Measurements from ENCODE around the gene TNNT2. TPM values are rescaled to one million over a fixed set of nuclear protein-coding genes. Genes with fewer than 3 reads are reported as not detected.

The TNNT2 gene
- total and polyA plus RNA-seq, 2 of the 4 experiments (the other 2 are of a cell fraction) = 0.18 to 1.2 TPM

DNA sequence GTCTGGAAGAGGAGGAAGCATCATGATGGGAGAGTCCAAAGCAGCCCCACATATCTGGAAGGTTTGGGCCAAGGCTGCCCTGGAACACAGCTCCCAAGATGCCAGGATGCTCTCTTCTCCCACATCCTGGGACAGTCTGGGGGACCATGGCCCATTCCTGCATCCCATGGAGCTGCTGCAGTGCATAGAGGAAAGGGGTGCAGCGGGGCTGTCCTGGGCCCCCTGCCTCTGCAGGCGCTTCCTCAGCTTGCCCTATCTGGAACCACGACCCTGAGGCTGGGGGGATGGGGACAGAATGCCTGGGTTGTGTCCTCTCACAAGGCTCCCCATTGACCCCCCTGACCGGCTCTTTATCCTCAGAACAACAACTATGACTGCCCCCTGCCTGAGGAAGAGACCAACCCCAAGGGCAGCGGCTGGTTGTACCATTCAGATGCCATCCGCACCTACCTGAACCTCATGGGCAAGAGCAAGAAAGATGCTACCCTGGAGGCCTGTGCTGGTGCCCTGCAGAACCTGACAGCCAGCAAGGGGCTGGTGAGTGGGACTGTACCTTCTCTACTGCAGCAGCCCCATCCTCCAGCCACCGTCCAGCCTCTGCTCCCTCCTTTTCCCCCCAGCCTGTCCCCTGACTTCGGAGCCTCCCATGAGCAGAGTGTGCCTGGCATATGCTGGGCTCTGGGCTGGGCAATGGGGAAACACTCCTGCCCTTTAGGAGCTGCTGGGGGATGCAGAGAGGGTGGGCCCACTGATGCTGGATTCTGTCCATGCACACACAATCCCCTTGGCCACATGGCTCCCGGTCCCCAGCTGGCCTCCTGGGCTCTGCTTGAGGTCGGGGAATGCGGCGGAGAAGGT, 54.6 kb downstream of the TNNT2 start (continued):
- TF ChIP-seq FOS (IDR thresholded peaks at IDR 0.05; ENCODE audit: low read depth, low read length) = no peak

GRCh38 chr1:201321826-201322390, 55.6 kb downstream of the TNNT2 start:
- dilution Hi-C loops (cut with HindIII; ENCODE audit: low sequenced_read_pairs, unreplicated experiment) = no loop called here
- Histone ChIP-seq H3K27ac (ENCODE audit: insufficient read depth, low read length) (no peak overlapping the region), H2BK20ac (ENCODE audit: low read depth, low read length) (no peak overlapping the region), H3K4me2 (ENCODE audit: low read depth, low read length) (no peak overlapping the region), H3K4me1 (ENCODE audit: control insufficient read depth, insufficient read depth, low read length) (no peaks in the 10 kb centered on the region), H3K9me1 (ENCODE audit: insufficient read depth, low read length) (no peaks in the 10 kb centered on the region; the same call in 1 of the 2 replicates), H3K36me3 (ENCODE audit: control insufficient read depth, insufficient read depth, low read length) (no peaks in the 10 kb centered on the region), H3K4me3 (ENCODE audit: insufficient read depth, low read depth, low read length) (no peak overlapping the region), H3K18ac (ENCODE audit: low read depth, low read length) (no peak overlapping the region), H2BK5ac (ENCODE audit: low read depth, low read length, poor library complexity, severe bottlenecking) (no peak overlapping the region), H4K8ac (ENCODE audit: low read depth in 2 of 2, low read length in 2 of 2) (no peak overlapping the region), H2BK120ac (ENCODE audit: low read depth, low read length) (no peak overlapping the region), H3K9me3 (ENCODE audit: control insufficient read depth, insufficient read depth, low read length) (no peaks in the 10 kb centered on the region; the same call in 1 of the 2 replicates), H3K14ac (replicated peaks; ENCODE audit: low read depth, low read length) (no peak overlapping the region), H3K4ac (ENCODE audit: low read depth, low read length) (no peak overlapping the region), H2BK15ac (ENCODE audit: low read depth, low read length) (no peak overlapping the region), H3K23ac (ENCODE audit: low read depth, low read length) (no peak overlapping the region), H3K27me3 (ENCODE audit: control insufficient read depth, insufficient read depth, low read length) (peaks cover 80% of the 10 kb centered on the region), H3K79me1 (ENCODE audit: low read depth in 1 of 2, low read length in 2 of 2) (no peaks in the 10 kb centered on the region), H4K91ac (ENCODE audit: insufficient read depth, low read depth, low read length) (no peak overlapping the region), H4K20me1 (ENCODE audit: insufficient read depth, low read length) (no peaks in the 10 kb centered on the region), H3K56ac (ENCODE audit: extremely low read depth, insufficient read depth, low read length) (no peak overlapping the region), H4K5ac (ENCODE audit: low read depth, low read length) (no peak overlapping the region), H3K9ac (ENCODE audit: low read depth, low read length) (no peak overlapping the region), H2AK9ac (replicated peaks; ENCODE audit: low read depth, low read length, poor library complexity) (no peak overlapping the region), H2AFZ (replicated peaks; ENCODE audit: low read length, poor library complexity) (no peak overlapping the region), H2AK5ac (ENCODE audit: low read depth, low read length) (no peak overlapping the region)
- TF ChIP-seq CHD1 (IDR thresholded peaks at IDR 0.05; ENCODE audit: low read depth, low read length) (no peak), SMC3 (IDR thresholded peaks at IDR 0.05; ENCODE audit: low read depth, low read length) (no peak), POLR2A (IDR thresholded peaks at IDR 0.05; ENCODE audit: low read depth, low read length) (no peak), NFE2L2 (IDR thresholded peaks at IDR 0.05; ENCODE audit: low read depth, low read length) (no peak), BHLHE40 (IDR thresholded peaks at IDR 0.05; ENCODE audit: low read depth, low read length) (no peak), ELK1 (IDR thresholded peaks at IDR 0.05; ENCODE audit: borderline replicate concordance, low read depth, low read length) (no peak), CEBPB (IDR thresholded peaks at IDR 0.05; ENCODE audit: low read depth, low read length) (no peak)
- WGBS, 2 experiments (ENCODE audit: extremely low coverage in 2 of 2, insufficient read length in 1 of 2) = 96% methylated on average over 5 of the region's 15 CpGs; no CpG with 5 or more reads in 1 of the 2 experiments
- ChIA-PET CTCF (no interaction called here), POLR2A (ENCODE audit: unreplicated experiment) (no interaction called here)
- ATAC-seq (ENCODE audit: low read depth) (no peak), DNase-seq (no peak)
- no TSS peak for BruUV-seq (replicated peaks)
- intact Hi-C loops (cut with micrococcal nuclease) = no loop called here
- in situ Hi-C loops (cut with MboI; ENCODE audit: low sequenced_read_pairs) = no loop called here

Data from IMR-90 (cell line).